HT1080 (cell line): ENCODE results near the gene NEMF. TPM values are rescaled to one million over a fixed set of nuclear protein-coding genes. Genes with fewer than 3 reads are reported as not detected.
"Not testable (repeated sequence)": the region's sequence is repeated elsewhere in the genome, so short reads cannot be mapped to it uniquely, and the experiment has no call there.

Experiments used
- DNase-seq: peaks from one replicate; pipeline ENCODE4 v3.0.0-alpha.2; 2015; ENCODE audit warnings: low read depth
- polyA plus RNA-seq, 2 experiments: library from polyadenylated mRNA; depleted of rRNA; stranded (reverse); fragments of >200 nt; gene quantifications; 2 replicates each; pipeline ENCODE4 v1.2.3, GENCODE V29; 2015
- total RNA-seq: library from RNA; depleted of rRNA; stranded (reverse); fragments of >200 nt; shearing (Covaris generic); gene quantifications from 2 replicates; pipeline ENCODE4 v1.2.3, GENCODE V29; 2014; rRNA removed

The NEMF gene, protein sequence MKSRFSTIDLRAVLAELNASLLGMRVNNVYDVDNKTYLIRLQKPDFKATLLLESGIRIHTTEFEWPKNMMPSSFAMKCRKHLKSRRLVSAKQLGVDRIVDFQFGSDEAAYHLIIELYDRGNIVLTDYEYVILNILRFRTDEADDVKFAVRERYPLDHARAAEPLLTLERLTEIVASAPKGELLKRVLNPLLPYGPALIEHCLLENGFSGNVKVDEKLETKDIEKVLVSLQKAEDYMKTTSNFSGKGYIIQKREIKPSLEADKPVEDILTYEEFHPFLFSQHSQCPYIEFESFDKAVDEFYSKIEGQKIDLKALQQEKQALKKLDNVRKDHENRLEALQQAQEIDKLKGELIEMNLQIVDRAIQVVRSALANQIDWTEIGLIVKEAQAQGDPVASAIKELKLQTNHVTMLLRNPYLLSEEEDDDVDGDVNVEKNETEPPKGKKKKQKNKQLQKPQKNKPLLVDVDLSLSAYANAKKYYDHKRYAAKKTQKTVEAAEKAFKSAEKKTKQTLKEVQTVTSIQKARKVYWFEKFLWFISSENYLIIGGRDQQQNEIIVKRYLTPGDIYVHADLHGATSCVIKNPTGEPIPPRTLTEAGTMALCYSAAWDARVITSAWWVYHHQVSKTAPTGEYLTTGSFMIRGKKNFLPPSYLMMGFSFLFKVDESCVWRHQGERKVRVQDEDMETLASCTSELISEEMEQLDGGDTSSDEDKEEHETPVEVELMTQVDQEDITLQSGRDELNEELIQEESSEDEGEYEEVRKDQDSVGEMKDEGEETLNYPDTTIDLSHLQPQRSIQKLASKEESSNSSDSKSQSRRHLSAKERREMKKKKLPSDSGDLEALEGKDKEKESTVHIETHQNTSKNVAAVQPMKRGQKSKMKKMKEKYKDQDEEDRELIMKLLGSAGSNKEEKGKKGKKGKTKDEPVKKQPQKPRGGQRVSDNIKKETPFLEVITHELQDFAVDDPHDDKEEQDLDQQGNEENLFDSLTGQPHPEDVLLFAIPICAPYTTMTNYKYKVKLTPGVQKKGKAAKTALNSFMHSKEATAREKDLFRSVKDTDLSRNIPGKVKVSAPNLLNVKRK
- 31.2 and 38.6 TPM in 2 replicates for total RNA-seq
- polyA plus RNA-seq (2015; cell fraction: cytosol; rRNA removed) = 21.7 and 28.4 TPM in 2 replicates
- 76.7 and 92.4 TPM in 2 replicates for polyA plus RNA-seq (2015; cell fraction: nucleus; rRNA removed)

DNA sequence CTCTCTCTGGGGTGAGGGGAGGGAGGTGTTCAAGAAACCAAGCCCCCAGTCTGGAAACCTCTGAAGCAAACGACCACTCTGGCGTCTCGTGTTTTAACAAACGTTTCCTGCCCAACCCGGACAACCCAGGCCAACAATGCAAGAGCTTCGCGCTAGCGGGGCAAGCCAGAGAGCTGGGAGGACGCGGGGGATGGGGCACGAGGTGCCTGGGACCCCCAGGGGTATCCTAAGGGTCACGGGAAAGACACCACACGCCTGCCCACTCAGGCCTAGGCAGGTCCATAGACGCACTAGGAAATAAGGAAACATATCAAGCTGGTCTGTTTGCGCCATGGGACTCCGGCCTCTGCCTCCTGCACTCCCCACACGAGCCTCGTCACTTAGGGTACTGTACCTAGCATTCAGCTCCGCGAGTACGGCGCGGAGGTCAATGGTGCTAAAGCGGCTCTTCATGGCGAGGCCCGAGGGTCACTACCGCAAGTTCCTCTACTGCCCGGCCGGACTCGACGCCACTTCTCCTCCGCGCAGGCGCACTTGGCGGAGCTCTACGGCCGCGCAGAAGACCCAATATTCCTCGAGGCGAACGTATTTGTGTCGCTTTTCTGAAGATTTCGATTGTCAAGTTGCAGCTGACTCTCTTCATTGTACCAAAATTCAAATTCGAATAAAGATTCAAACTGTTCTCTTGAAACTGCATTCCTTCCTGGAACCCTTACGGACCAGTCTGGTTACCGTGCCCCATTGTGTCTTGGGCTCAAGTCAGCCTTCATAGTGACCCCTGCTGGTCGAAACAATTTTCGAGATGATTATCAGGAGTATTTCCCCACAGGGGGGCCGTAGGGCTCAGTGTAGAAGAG, at the start of gene NEMF:
TSS of gene NEMF (minus strand) at position 488 of the 857 bp plus-strand sequence. CDS start at position 453, 35 bp downstream.
- peak; percentile 83 for DNase-seq

DNA sequence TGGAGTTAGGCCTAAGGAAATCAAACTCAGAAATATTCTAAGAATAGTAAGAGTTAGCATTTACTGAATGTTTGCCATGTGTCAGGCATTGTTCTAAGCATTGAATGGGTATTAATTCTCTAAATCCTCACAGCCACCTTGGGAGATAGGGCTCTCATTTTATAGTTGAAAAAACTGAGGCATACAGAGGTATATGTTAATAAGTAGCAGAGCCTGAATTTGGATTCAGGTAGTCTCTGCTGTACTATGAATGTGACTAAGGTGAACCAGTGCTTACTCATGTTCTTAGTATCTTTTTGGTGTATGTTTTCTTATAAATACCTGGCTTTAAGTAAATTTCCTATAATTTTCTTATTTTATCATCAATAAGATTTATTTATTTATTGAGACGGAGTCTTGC, 48.4 kb upstream of the NEMF start:
- DNase-seq = no peak

DNA sequence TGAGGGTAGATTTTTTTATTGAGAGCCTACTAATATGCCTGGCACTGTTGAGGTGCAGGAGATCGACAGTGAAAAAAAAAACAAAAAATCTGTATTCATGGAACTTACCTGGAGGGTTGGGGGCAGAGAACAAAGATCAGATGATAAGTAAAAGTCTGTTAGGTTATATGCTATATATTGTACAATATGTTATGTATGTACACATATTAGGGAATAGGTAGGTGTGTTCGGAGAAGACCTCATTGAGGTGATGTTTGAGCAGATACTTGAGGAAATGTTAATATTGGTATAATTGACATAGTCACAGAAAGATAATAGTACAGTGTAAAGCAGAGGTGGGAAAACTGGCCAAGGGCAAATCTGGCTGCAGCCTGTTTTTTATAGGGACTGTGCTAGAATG, 45.9 kb upstream of the NEMF start:
- DNase-seq = no peak

DNA sequence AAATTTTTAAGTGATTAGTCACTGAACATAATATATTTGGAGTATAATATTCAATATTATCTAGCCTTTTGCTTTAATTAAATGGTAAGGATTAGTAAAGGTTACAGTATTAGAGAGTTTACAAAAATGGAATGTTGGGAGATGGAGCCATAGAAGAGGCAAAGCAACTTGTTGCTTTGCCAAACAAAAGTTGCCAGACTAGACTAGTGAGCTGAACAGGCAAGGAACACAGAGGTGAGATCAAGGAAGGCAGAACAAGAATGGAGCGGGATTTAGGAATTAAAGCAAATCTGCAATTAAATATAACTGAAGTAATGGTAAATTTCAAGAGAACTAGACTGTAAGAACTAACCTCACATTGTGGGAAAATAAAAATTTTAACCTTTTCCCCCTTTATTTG, 45.4 kb upstream of the NEMF start:
- DNase-seq = no peak

DNA sequence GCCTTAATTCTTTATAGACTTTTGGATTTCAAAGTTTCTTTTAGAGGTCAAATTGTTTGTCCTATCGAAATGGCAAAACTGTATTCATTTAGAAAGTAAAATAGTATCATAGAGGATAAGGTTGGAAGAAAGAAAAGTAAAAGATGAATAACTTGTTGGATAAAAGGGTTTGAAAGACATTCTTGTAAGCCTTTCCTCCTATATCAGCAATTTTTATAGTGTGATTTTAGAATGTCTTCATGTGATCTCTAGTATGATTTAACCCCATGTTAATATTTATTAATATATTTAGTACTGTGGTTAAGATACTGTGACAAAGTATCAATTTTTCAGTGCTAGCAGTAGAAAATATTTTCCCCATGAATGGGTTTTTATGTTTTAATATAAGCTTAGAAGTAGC, 44.8 kb upstream of the NEMF start:
- DNase-seq = no peak

DNA sequence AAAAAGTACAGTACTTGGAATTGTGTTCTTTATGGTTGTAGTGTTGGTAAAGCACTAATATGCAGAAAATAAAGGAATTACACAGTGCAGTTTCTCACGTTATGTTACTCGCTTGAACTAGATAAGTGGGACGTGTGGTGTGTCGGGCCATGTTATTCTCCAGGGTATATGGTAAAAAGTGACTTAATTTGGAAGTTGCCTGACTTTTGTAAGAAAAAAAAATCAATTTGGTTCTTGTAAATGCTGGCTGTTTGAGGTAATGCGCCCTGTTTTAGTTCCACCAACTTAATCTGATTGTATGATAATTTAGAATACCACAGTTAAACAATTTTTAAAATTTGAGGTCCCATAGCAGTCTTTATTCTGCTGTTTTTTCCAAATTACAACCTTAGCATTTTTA, 44.4 kb upstream of the NEMF start:
- DNase-seq = no peak

DNA sequence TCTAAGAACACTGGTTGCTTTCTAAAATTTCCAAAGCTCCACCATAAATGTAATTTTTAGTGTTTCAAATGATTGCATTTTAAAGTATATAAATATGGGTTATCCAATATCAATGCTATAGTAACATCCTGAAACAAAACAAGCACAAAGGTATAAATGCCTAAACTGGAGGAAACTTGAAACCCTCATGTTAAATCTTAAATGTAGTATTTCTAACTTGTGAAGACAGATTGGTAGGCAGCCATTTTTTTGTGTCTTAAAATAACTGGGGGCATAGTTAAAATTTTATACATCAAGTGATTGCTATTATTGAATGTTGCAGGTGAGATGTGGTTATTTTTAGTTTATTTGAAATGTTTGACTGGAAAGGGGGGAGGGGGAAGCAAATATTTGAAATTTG, 43.7 kb upstream of the NEMF start:
- not testable (repeated sequence) for DNase-seq

DNA sequence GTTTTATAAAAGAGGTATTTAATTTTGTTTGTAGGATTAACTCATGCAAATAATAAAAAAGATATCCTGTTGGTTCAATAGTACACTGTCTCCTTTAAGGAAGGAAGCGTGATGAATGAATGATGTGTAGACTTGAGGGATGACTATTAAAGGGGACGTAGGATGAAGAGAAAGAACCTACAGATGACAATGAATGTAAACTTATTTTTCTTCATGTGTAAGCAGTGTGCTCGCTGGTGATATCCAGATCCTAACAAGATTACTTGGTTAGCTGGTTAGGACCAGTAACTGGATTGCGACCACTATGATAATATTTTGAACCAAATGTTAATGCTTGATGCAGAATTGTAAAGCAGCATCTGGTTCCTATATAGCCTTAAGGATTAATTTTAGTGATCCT, 42.9 kb upstream of the NEMF start:
- peak; percentile 34 for DNase-seq

DNA sequence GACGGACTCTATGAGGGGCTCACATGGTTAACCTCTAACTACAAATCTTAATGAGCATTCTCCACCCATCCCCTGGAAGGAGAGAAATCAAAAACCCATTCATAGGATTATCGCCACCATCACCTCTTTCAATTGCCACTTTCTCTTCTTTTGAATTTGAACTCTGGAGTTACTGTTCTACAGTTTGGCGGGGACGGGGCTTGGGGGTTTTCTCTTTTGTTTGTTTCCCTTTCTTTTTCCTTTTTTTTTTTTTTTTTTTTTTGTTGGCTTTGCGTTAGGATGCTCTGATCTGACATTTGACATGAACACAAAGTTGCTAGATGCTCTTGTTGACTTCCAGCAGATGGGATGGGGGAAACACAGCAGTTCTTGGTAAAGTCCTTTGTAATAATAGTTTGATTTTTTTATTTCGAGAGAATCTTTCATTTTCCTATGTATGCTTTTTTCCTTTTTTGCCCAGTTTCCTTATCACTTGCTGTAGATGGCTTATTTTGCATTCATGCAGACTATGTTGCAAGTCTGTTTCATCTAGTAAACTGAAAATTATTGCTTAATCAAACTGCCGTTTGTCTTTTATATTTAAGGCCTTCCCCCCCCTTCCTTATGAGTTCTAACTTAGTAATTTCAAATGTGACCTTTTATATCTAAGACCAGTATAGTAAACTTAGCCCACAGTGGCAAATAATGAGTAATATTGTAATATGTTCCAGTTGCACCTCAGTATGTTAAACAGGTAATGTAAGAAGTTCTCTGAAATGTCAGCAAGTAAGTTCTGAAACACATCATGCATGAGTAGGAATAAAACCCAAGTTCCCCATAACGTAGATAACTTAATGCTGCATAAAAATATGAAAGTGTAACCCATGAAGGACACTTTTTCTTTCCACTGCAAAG, 41.9 kb upstream of the NEMF start:
- DNase-seq = not testable (repeated sequence)

DNA sequence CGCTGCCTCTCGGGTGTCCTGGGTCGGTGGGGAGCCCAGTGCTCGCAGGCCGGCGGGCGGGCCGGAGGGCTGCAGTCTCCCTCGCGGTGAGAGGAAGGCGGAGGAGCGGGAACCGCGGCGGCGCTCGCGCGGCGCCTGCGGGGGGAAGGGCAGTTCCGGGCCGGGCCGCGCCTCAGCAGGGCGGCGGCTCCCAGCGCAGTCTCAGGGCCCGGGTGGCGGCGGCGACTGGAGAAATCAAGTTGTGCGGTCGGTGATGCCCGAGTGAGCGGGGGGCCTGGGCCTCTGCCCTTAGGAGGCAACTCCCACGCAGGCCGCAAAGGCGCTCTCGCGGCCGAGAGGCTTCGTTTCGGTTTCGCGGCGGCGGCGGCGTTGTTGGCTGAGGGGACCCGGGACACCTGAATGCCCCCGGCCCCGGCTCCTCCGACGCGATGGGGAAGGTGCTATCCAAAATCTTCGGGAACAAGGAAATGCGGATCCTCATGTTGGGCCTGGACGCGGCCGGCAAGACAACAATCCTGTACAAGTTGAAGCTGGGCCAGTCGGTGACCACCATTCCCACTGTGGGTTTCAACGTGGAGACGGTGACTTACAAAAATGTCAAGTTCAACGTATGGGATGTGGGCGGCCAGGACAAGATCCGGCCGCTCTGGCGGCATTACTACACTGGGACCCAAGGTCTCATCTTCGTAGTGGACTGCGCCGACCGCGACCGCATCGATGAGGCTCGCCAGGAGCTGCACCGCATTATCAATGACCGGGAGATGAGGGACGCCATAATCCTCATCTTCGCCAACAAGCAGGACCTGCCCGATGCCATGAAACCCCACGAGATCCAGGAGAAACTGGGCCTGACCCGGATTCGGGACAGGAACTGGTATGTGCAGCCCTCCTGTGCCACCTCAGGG, 41.0 kb upstream of the NEMF start:
- DNase-seq = peak; percentile 48

DNA sequence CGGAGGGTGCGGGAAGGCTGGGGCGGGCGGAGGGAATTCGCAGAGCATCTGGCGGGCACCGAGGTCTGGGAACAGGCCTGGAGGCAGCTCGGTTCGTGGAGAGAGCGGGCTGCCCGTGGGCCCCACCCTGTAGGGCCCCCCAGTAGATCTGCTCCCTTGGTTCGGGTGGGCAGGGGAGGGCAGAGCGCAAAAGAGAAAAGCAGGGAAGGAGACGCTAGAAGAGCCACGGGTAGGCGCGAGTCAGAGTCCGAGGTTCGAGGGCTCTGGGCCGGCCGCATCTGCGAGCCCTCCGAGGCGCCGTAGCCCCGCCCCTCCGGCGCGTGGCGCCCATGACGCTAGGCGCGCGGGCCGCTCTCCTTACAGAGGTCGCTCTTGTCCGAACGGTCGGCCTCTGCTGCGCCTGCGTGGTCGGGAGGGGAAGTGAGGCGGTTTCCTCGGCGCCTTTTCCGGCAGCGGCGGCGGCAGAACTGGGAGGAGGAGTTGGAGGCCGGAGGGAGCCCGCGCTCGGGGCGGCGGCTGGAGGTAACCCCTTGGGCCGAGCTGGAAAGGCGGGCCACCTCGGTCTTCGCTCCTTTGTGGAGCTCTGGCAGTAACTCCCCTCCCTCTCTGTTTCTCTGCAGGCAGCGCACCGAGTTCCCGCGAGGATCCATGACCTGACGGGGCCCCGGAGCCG, 40.2 kb upstream of the NEMF start, which contains the start of gene ARF6:
TSS of gene ARF6 (plus strand) at position 447 of the 673 bp plus-strand sequence. CDS start 655 bp downstream, outside the sequence.
- peak; percentile 97 for DNase-seq

DNA sequence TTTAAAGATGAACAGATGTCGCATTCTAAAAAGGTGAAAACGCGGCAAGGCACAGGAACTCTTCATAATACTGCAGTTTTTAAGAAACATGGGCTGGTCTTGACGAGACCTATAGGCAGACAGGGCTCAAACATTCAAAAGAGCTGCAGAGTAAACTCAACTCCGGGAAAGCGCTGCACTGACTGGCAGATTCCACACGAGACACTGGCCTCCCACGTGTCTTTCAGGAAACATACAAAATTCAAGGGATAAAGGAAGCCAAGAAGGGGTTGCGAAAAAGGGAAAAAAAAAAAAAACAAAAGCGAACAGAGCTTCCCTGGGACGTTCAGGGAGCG, 39.7 kb upstream of the NEMF start:
- peak; percentile 75 for DNase-seq

DNA sequence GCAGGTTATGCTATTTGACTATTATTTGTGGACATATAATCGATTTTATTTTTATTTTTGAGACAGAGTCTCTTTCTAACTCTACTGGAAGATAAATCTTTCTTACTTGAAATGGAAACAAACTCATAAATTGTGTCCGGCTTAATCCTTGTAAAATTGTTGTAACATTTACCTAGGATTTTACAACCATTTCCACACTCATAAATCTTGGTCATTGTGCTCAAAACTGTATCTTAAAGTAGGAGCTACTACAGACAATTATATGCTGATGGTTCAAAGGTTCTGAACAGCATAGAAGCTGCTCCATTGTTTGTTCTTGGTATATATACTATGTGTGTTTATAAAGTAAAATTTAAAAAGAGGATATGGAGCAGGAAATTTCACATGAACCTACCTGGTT, 35.7 kb upstream of the NEMF start:
- no peak for DNase-seq

DNA sequence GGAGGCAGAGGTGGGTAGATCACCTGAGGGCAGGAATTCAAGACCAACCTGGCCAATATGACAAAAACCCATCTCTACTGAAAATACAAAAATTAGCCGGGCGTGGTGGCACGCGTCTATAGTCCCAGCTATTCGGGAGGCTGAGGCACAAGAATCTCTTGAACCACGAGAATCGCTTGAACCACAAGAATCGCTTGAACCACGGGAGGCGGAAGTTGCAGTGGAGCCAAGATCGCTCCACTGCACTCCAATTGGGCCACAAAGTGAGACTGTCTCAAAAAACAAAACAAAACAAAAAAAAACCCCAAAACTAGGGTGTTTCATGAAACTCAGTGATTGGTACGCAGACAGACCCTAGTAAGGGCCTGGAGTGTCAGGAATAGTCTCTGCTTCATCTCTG, 33.9 kb upstream of the NEMF start:
- no peak for DNase-seq

DNA sequence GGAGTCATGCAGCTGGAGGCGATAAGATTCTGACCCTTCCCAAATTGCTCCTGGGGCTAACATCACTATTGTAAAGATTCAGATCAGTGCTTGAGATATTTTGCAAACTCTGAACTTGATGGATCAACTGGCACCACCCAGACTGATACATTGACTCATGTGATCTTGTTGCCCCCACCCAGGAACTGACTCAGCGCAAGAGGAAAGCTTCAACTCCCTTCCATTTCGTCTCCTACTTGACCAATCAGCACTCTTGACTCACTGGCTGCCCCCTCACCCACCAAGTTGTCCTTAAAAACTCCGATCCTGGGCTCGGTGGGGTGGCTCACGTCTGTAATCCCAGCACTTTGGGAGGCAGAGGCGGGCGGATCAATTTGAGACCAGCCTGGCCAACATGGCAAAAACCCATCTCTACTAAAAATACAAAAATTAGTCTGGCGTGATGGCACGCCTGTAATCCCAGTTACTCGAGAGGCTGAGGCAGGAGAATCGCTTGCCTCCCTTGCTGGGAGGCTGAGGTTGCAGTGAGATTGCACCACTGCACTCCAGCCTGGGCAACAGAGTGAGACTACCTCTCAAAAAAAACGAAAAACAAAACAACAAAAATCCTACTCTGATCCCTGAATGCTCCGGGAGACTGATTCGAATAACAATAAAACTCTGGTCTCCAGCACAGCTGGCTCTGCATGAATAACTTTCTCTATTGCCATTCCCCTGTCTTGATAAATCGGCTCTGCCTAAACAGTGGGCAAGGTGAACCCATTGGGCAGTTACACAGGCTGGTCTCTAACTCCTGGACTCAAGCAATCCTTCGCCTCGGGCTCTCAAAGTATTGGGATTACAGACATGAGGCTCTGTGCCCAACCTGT, 30.5 kb upstream of the NEMF start:
- DNase-seq = peak; percentile 56

DNA sequence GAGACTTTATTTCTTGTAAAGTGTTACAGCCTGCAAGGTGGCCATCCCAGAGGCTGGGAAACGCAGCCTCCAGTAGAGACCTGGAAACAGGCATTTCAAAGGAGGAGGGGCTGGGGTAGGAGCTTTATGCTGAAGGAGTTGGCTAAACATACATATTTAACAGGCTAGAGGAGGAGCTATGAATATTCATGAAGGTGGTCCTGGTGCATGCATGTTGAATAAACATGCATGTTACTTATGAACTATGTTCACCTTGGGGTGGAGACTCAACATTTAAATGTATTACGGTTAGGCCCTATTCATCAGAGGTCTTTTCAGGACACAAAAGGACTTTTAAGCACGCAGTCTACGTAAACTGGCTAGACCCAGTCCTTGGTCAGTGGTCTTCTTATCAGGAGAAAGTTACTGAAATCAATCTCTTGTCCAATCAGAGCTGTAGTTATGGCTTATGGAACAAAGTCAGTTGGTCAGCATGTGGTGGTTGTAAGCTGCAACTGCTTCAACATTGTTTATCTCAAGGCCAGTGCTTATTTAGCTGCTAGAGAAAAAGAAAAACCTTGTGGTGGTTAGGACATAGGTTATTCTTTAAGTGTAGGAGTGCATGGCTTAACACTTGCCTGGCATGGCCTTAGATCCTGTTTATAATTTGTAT, 28.9 kb upstream of the NEMF start:
- no peak for DNase-seq
